Sigmoid colon (tissue), 4 donors: Measurements from ENCODE around the gene SLC9A9.

Source experiments
- CTCF ChIP-seq, 4 experiments: fragments of 450-650 bp in 3 of 4; fragments of 200-600 bp in 1 of 4; IDR thresholded peaks; one replicate each; pipeline ENCODE4 v1.5.1; 2016 to 2019; ENCODE audit warnings: antibody characterized with exemption in 4 of 4, mild to moderate bottlenecking in 3 of 4, moderate library complexity in 2 of 4
- EP300 ChIP-seq, 4 donors: sonication (generic); formaldehyde crosslinking; IDR thresholded peaks; one replicate each; pipeline ENCODE4 v1.6.1; 2017; ENCODE audit warnings: antibody characterized with exemption in 4 of 4
- POLR2A ChIP-seq, 2 donors: fragments of 450-650 bp; IDR thresholded peaks; one replicate each; pipeline ENCODE4 v1.6.1; 2016; ENCODE audit warnings: antibody characterized with exemption in 2 of 2, mild to moderate bottlenecking in 2 of 2, moderate library complexity in 2 of 2
- POLR2AphosphoS5 ChIP-seq, 4 donors: sonication (generic); formaldehyde crosslinking; IDR thresholded peaks; one replicate each; pipeline ENCODE4 v1.6.1; 2017; ENCODE audit warnings: antibody characterized with exemption in 4 of 4

- TF ChIP-seq CTCF (IDR thresholded peaks at IDR 0.05), result no peak
- no peak for TF ChIP-seq POLR2AphosphoS5 (IDR thresholded peaks at IDR 0.05)
- TF ChIP-seq EP300 (IDR thresholded peaks at IDR 0.05), result no peak
- TF ChIP-seq POLR2A (IDR thresholded peaks at IDR 0.05), result no peak
These were observed 220.9 kb downstream of the SLC9A9 start for GRCh38 chr3:143627336-143627735.
